Heart left ventricle (tissue), 13 donors: ENCODE data around the gene ARSG.

Source experiments
- POLR2A ChIP-seq, 2 donors: fragments of 450-650 bp; IDR thresholded peaks; one replicate each; pipeline ENCODE4 v1.6.1; 2017; ENCODE audit warnings: antibody characterized with exemption in 2 of 2, mild to moderate bottlenecking in 2 of 2, moderate library complexity in 2 of 2
- TF ChIP-seq, protein P1 (sequence below), 12 donors: fragments of 200-600 bp; sonication (generic) in 4 of 12; IDR thresholded peaks; one replicate each; pipeline versions ENCODE4 v1.5.0 to v1.8.0; 2018 to 2022; ENCODE audit warnings: antibody characterized with exemption in 12 of 12, mild to moderate bottlenecking in 5 of 12
- donor health status: ischemic (EF 13 %, LVEDD 7.1; RV severe dilation, severe dysfunction).
- donor health status: DM: no; HTN: yes; CAD: no.
- donor health status: DM: no; HTN: no; CAD: no.
- donor health status: ischemic (EF 25% LVEDD 6.9; RV normal size, moderate dysfunction).
- donor health status: ischemic (EF 25% LVEDD 5.7; RV mildly dilated, moderate dysfunction).
- donor health status: ischemic (EF 35%, LVEDD 5.7; RV mildly dilated, moderate dysfunction).
- donor health status: nonischemic (EF 11% LVEDD 7.7; RV severe dilation, severe dysfunction).
- donor health status: DM: yes; HTN: yes; CAD: no.
- donor health status: PGD.
- donor health status: ischemic (EF 29% LVEDD 5.4; RV normal size, mild dysfunction).
- donor health status: nonischemic (EF 23%, LVEDD 6.1; RV moderate dilation, normal function).

DNA sequence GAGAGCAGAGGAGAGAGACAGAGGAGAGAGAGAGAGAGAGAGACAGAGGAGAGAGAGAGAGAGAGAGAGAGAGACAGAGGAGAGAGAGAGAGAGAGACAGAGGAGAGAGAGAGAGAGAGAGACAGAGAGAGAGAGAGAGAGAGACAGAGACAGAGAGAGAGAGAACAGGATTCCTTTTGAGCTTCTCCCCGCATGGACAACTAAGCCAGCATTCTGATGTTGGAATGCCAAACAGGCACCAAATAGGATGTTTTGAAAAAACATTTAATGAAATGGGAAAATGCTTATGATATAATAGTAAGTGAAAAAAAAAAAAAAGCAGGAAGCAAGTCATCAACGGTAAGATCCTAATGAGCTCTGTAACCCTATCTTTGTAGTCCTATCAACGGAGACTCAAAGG is 60.7 kb downstream of the ARSG start:
- no peak for TF ChIP-seq POLR2A (IDR thresholded peaks at IDR 0.05)
- TF ChIP-seq, protein P1, sequence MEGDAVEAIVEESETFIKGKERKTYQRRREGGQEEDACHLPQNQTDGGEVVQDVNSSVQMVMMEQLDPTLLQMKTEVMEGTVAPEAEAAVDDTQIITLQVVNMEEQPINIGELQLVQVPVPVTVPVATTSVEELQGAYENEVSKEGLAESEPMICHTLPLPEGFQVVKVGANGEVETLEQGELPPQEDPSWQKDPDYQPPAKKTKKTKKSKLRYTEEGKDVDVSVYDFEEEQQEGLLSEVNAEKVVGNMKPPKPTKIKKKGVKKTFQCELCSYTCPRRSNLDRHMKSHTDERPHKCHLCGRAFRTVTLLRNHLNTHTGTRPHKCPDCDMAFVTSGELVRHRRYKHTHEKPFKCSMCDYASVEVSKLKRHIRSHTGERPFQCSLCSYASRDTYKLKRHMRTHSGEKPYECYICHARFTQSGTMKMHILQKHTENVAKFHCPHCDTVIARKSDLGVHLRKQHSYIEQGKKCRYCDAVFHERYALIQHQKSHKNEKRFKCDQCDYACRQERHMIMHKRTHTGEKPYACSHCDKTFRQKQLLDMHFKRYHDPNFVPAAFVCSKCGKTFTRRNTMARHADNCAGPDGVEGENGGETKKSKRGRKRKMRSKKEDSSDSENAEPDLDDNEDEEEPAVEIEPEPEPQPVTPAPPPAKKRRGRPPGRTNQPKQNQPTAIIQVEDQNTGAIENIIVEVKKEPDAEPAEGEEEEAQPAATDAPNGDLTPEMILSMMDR (IDR thresholded peaks at IDR 0.05): no peak
